NCI-H2196 treated with DMSO at 0.1 percent for 48 hours (cell line): Measurements from ENCODE around the gene ACO1.

Experiments used
- DNase-seq: peaks from one replicate; lab custom pipeline; 2025; ENCODE audit not compliant: unreplicated experiment; lab: John Stamatoyannopoulos, UW

Gene ACO1

GRCh38 chr9:32414856-32415255 is 30.4 kb downstream of the ACO1 start:
- DNase-seq, result no peak

- DNase-seq, result no peak
Observed at GRCh38 chr9:32419921-32420320, 35.5 kb downstream of the ACO1 start.

GRCh38 chr9:32422237-32422806 is 37.9 kb downstream of the ACO1 start:
- DNase-seq, result no peak

- DNase-seq, result no peak
Observed at GRCh38 chr9:32423371-32423770, 38.9 kb downstream of the ACO1 start.

- no peak for DNase-seq
Observed at GRCh38 chr9:32424616-32425015, 40.2 kb downstream of the ACO1 start.

DNA sequence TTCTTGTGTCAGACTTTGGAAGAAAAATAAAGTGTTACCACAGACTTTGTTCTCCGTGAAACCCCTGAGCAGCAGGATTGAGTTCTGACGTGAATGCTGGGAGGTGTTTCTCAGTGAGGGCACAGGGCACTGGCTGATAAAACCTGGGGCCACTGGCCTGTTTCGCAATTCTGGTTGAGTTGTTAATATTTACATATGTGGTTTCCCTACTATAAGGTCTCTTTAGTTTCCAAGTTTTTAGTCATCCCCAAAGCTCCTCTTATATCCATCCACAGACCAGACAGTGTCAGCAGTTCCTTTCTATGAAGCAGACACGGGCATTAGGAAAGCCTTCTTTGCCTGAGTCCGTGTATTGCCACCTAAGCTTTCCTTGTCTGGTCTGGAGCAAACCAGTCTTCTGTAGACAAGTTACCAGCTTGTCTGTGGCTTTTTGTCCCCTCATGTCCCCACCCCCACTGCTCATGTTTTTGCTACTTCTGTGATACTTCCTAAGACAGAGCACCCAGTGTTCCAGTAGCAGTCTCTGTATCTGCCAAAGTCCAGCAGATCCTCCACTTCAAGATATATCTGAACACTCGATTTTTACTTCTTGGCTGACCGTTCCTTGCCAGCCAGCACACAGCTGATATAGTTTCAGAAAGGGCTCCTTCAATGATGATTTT is 42.0 kb downstream of the ACO1 start:
- DNase-seq, result no peak

DNA sequence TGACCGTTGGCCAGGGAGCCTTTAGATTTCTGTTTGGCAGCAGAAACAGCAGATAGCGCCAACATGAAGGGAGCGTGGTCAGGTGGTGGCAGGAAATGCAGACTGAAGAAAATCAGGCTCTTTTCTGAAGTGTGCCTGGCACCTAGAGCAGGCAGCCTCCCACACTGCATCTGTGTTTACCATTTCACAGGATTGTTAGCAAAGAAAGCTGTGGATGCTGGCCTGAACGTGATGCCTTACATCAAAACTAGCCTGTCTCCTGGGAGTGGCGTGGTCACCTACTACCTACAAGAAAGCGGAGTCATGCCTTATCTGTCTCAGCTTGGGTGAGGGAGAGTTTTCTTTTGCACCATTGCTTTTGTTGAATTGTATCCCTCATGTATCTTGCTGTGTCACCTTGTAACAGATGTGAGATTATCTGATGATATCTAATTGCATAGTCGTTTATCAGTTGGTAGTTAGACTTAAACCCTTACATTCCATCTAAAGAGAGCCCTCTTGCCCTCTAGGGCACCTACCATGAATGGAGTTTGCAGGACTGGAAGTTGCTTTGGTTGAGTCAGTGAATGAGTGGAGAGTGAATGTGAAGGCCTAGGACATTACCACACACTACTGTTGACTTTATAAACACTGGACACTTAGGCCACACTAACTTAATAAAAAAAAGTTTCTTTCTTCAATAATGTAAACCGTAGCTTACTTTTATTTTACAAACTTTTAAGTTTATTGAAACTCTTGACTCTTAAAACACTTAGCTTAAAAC is 42.8 kb downstream of the ACO1 start:
- peak; percentile 33 for DNase-seq

- no peak for DNase-seq
Observed at GRCh38 chr9:32430720-32431119, 46.3 kb downstream of the ACO1 start.

DNA sequence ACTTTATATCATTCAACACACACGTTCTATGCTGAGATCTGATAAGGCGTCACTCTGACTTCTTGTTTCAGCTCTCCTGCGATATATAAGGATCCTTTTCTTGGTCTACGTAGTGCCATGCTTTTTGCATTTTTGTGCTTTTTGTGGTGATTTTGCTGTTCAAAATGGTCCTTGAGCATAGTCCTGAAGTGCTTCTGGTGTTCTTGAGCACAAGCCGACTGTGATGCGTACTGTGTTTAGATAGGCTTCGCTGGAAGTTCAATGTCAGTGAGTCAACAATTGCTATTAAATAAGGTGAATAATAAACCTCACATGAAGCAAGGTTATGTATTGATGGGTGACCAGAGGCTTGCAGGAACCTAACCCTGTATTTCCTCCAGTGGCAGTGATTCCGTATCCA is 46.8 kb downstream of the ACO1 start:
- no peak for DNase-seq

DNA sequence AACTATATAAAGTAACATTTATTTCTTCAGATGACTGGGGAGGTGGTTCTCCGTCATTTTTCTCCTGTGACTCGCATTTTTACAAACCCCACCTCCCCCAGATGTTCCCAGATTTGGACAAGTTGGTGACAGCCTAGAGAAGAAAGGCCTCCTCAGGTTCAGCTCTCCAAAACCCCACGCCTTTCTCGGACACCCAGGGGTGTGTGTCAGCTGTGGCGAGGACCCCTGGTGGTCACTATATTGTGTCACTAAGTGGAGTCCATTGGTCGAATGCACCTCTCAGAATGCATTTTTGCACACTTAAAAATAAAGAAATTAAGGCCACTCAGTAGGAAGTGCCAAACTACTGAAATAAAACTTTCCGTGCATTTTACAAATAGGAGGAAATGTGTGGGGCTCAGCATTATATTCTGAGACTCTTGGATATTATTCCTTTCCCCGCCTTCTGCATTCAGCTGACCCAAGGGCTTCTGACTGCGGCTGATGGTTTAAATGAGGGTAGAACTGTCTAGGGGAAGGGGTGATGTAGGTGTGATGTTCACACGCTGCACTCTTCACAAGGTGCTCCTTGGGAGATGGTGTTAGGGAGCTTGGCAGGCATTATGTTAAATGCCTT is 47.6 kb downstream of the ACO1 start:
- no peak for DNase-seq

DNA sequence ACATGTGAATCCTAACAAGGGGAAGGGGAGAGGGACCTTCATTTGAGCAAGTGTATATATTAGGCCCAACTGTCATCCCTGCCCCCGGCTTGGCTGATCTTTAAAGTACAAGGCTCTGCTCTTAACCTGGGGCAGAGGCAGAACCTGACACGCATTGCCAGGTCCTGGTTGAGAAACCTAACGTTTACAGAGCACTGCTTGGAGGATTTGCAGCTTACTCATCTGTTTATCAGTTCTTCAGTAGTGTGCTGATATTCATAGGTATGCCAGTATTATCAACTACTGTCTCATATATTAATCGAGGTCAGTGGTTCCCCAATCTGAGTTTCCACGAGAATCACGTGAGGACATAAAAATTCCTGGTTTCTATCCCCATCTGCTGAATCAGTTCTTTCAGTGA is 50.4 kb downstream of the ACO1 start:
- no peak for DNase-seq

DNA sequence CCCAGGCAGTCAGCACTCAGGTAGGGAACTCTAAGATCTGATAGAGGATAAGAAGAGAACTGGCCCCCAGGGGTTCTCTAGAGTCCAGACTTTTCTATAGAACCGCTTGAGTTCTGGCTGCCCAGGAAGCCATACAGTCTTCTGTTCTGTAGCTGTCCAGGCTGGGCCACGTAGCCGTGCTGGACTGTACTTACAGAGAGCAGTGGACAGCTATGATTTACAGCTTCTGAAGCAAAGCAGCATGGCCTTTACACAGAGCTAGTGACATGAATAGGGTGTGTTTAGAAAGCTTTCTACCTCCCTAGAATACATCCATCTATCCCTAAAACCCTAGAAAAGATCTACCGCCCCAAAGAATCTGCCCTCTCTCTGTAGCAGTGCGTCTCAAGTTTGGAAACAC is 57.2 kb downstream of the ACO1 start:
- DNase-seq, result no peak

GRCh38 chr9:32442433-32442832 is 58.0 kb downstream of the ACO1 start:
- no peak for DNase-seq

- no peak for DNase-seq
Observed at GRCh38 chr9:32449969-32450368, 65.5 kb downstream of the ACO1 start.

GRCh38 chr9:32454280-32454679 is 69.8 kb downstream of the ACO1 start:
- DNase-seq, result no peak

GRCh38 chr9:32455738-32456137 is 71.3 kb downstream of the ACO1 start:
- DNase-seq, result no peak

DNA sequence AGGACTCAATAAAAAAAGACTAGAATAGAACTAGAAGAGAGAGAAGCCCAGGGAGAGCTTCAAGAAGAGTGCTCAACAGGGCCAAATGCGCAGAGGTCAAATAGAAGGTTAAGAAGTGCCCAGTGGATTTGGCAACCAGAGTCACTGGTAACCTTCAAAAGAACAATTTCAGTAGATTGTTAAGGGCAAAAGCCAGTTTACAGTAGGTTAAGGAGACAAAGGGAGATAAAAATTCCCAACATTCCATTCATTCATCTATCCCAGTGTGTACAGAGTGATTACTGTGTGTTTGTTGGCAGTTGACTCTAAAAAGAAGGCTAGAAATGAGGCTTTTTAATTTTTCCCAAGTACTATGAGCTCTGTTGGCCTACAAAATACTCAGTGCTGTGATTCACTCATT is 72.1 kb downstream of the ACO1 start:
- DNase-seq, result no peak

GRCh38 chr9:32463500-32464293 is 79.3 kb downstream of the ACO1 start:
- DNase-seq, result no peak

DNA sequence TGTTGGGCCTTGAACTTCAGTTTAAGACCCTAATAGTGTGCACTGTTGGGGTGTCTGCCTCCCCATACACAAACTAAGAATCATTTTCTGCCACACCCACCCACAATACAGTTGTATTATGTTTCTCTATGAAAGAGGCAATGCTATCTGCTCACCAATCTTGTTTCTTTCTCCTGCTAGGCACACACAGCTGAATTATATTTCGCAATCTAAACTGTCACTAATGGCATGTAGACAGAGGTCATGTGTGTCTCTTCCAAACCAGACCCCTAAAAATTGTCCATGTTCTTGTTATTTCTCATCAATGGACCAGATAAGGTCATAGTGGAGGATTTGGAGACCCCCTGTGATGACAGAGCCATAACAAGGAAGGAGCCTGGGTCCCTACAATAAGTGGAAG is 84.3 kb downstream of the ACO1 start:
- no peak for DNase-seq

- DNase-seq, result no peak
Observed at GRCh38 chr9:32472344-32472743, 87.9 kb downstream of the ACO1 start.

DNA sequence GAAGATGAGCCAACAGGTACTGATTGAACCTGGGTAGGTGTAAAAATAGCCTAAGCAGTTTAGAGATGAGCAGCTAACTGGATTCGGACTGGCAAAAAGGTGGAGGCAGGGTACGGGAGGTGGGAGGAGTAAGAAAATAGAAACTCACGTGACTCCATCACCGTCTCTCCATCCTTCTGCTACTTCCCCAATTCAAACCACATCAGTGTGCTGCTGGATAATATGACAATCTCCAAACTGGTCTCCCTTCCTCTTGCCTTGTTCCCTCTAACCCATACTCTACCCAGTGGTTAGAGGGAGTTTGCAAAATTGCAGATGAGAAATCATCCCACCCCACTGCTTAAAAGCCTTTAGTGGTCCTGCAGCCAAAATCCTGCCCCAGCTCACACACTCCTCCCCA is 98.9 kb downstream of the ACO1 start:
- no peak for DNase-seq
